Uterus (tissue), 2 donors: ENCODE data around the gene VAMP2.

ENCODE experiments used
- CTCF ChIP-seq, 4 experiments: fragments of 200-600 bp in 2 of 4; fragments of 450-650 bp in 2 of 4; sonication (generic) in 2 of 4; IDR thresholded peaks; one replicate each; pipeline ENCODE4 v1.5.1; 2016 to 2019; ENCODE audit warnings: antibody characterized with exemption in 4 of 4, mild to moderate bottlenecking in 2 of 4, moderate library complexity in 1 of 4
- POLR2A ChIP-seq, 2 donors: fragments of 450-650 bp; IDR thresholded peaks; one replicate each; pipeline ENCODE4 v1.6.1; 2016; ENCODE audit warnings: antibody characterized with exemption in 2 of 2, mild to moderate bottlenecking in 1 of 2, moderate library complexity in 1 of 2

- TF ChIP-seq CTCF (IDR thresholded peaks at IDR 0.05) (no peak), POLR2A (IDR thresholded peaks at IDR 0.05) (no peak)
These were observed 38.9 kb downstream of the VAMP2 start, which contains the start of gene HES7 for GRCh38 chr17:8123695-8124349.
